Gastrocnemius medialis (tissue), 4 donors: ENCODE data around the gene ZRANB3.

Experiments used
- CTCF ChIP-seq, 5 experiments: fragments of 450-650 bp in 3 of 5; fragments of 200-600 bp in 2 of 5; sonication (generic) in 2 of 5; IDR thresholded peaks in 4 of 5; conservative IDR thresholded peaks in 1 of 5; 1 replicate in 4 of 5; 2 replicates in 1 of 5; pipeline ENCODE4 v1.5.1; 2016 to 2019; ENCODE audit warnings: antibody characterized with exemption in 5 of 5, mild to moderate bottlenecking in 3 of 5, moderate library complexity in 3 of 5
- POLR2A ChIP-seq, 2 donors: fragments of 450-650 bp; IDR thresholded peaks; one replicate each; pipeline ENCODE4 v1.6.1; 2017; ENCODE audit warnings: antibody characterized with exemption in 2 of 2, mild to moderate bottlenecking in 2 of 2, moderate library complexity in 2 of 2

- no peak for TF ChIP-seq CTCF (IDR thresholded peaks at IDR 0.05 in 4 of 5, conservative IDR thresholded peaks at IDR 0.05 in 1 of 5)
- TF ChIP-seq POLR2A (IDR thresholded peaks at IDR 0.05) = no peak
Observed at GRCh38 chr2:135091681-135092080, 439.3 kb downstream of the ZRANB3 start.
